ENCODE measurements around the gene NAP1L4. TPM values are rescaled to one million over a fixed set of nuclear protein-coding genes. Genes with fewer than 3 reads are reported as not detected.

The NAP1L4 gene
- total RNA-seq, 1 experiment from 2014 or later, result 184 TPM

GRCh38 chr11:3022982-3023381 is 30.9 kb upstream of the NAP1L4 start:
- TF ChIP-seq CTCF (conservative IDR thresholded peaks at IDR 0.05; ENCODE audit: low read depth, low read length) (no peak), EZH2 (IDR thresholded peaks at IDR 0.05; ENCODE audit: borderline replicate concordance, low read depth, low read length, poor library complexity, severe bottlenecking) (no peak)
- ChIA-PET POLR2A (ENCODE audit: low non-redundant PET) (no interaction called here), CTCF (interaction anchor here (1.2 kb wide), 1 partner anchor 68 kb away, joined by 4 read pairs; no protein-coding TSS in a partner anchor)
- Histone ChIP-seq H3K27ac (ENCODE audit: low read depth, low read length, poor library complexity, severe bottlenecking) (peak overlapping the region; percentile 61), H3K9me3 (ENCODE audit: low read depth, low read length, poor library complexity, severe bottlenecking) (no peaks in the 10 kb centered on the region), H3K36me3 (ENCODE audit: insufficient read depth, low read length, poor library complexity, severe bottlenecking) (peaks cover 49% of the 10 kb centered on the region), H3K4me1 (ENCODE audit: insufficient read depth, low read length, poor library complexity, severe bottlenecking) (peaks cover 12% of the 10 kb centered on the region), H3K4me3 (ENCODE audit: low read depth, low read length, poor library complexity, severe bottlenecking) (no peak overlapping the region), H3K27me3 (replicated peaks; ENCODE audit: insufficient read depth, low read depth, low read length, poor library complexity) (no peaks in the 10 kb centered on the region)
- DNase-seq (ENCODE audit: low spot score), result no peak
- intact Hi-C loops (cut with micrococcal nuclease; ENCODE audit: unreplicated experiment), result no loop called here
- no TSS peak for BruUV-seq (replicated peaks)

- H3K4me3 ChIP-seq (ENCODE audit: low read depth, low read length, poor library complexity, severe bottlenecking), result no peak overlapping the region
- intact Hi-C loops (cut with micrococcal nuclease; ENCODE audit: unreplicated experiment), result no loop called here
- no TSS peak for BruUV-seq (replicated peaks)
- peaks cover 12% of the 10 kb centered on the region for H3K4me1 ChIP-seq (ENCODE audit: insufficient read depth, low read length, poor library complexity, severe bottlenecking)
- peak; percentile 94 for DNase-seq (ENCODE audit: low spot score)
- no peaks in the 10 kb centered on the region for H3K9me3 ChIP-seq (ENCODE audit: low read depth, low read length, poor library complexity, severe bottlenecking)
- no peaks in the 10 kb centered on the region for H3K27me3 ChIP-seq (replicated peaks; ENCODE audit: insufficient read depth, low read depth, low read length, poor library complexity)
- ChIA-PET POLR2A (ENCODE audit: low non-redundant PET) (no interaction called here), CTCF (interaction anchor here (1.2 kb wide), 1 partner anchor 69 kb away, joined by 4 read pairs; no protein-coding TSS in a partner anchor)
- H3K36me3 ChIP-seq (ENCODE audit: insufficient read depth, low read length, poor library complexity, severe bottlenecking), result peaks cover 54% of the 10 kb centered on the region
- TF ChIP-seq CTCF (conservative IDR thresholded peaks at IDR 0.05; ENCODE audit: low read depth, low read length), result no peak
- no peak for TF ChIP-seq EZH2 (IDR thresholded peaks at IDR 0.05; ENCODE audit: borderline replicate concordance, low read depth, low read length, poor library complexity, severe bottlenecking)
- H3K27ac ChIP-seq (ENCODE audit: low read depth, low read length, poor library complexity, severe bottlenecking), result peak overlapping the region; percentile 61
These were observed 30.3 kb upstream of the NAP1L4 start for GRCh38 chr11:3022300-3022967.

GRCh38 chr11:3021125-3021524 is 29.0 kb upstream of the NAP1L4 start:
- POLR2A ChIA-PET (ENCODE audit: low non-redundant PET), result no interaction called here
- CTCF ChIA-PET, result interaction anchor here (0.6 kb wide), 2 partner anchors 26 to 29 kb away, joined by 4 to 5 read pairs; no protein-coding TSS in a partner anchor
- H3K27me3 ChIP-seq (replicated peaks; ENCODE audit: insufficient read depth, low read depth, low read length, poor library complexity), result no peaks in the 10 kb centered on the region
- H3K9me3 ChIP-seq (ENCODE audit: low read depth, low read length, poor library complexity, severe bottlenecking), result no peaks in the 10 kb centered on the region
- peak; percentile 35 for DNase-seq (ENCODE audit: low spot score)
- H3K36me3 ChIP-seq (ENCODE audit: insufficient read depth, low read length, poor library complexity, severe bottlenecking), result peaks cover 53% of the 10 kb centered on the region
- no peak overlapping the region for H3K27ac ChIP-seq (ENCODE audit: low read depth, low read length, poor library complexity, severe bottlenecking)
- H3K4me1 ChIP-seq (ENCODE audit: insufficient read depth, low read length, poor library complexity, severe bottlenecking), result peaks cover 12% of the 10 kb centered on the region
- BruUV-seq (replicated peaks), result no TSS peak
- intact Hi-C loops (cut with micrococcal nuclease; ENCODE audit: unreplicated experiment), result no loop called here
- TF ChIP-seq EZH2 (IDR thresholded peaks at IDR 0.05; ENCODE audit: borderline replicate concordance, low read depth, low read length, poor library complexity, severe bottlenecking) (no peak), CTCF (conservative IDR thresholded peaks at IDR 0.05; ENCODE audit: low read depth, low read length) (peak; percentile 45)
- H3K4me3 ChIP-seq (ENCODE audit: low read depth, low read length, poor library complexity, severe bottlenecking), result no peak overlapping the region
